B cell (primary cell): Measurements from ENCODE around the gene KCNQ5. TPM values are rescaled to one million over a fixed set of nuclear protein-coding genes. Genes with fewer than 3 reads are reported as not detected.

Experiments used
- ATAC-seq: fragments of 200-7000 bp; cut with Tn5 transposase; one replicate; pipeline ENCODE4 v1.10.0; 2021; ENCODE audit warnings: low read depth, mild to moderate bottlenecking, moderate number of reproducible peaks, moderate library complexity
- CTCF ChIA-PET: fragments of 350-600 bp; sonication (Branson Sonifier 250); formaldehyde crosslinking; loops from one replicate; lab custom pipeline; 2021; ENCODE audit warnings: antibody characterized with exemption, inconsistent platforms; lab: Charles Lee
- POLR2A ChIA-PET: fragments of 350-600 bp; sonication (Branson Sonifier 250); formaldehyde crosslinking; loops from one replicate; lab custom pipeline; 2021; ENCODE audit warnings: antibody characterized with exemption; lab: Charles Lee
- DNase-seq: peaks from one replicate; pipeline ENCODE4 v3.0.0; 2013
- H2AFZ ChIP-seq: 2 replicates; pipeline ENCODE4 v1.6.1; 2012; ENCODE audit warnings: mild to moderate bottlenecking, low read depth, low read length; ENCODE audit not compliant: insufficient read depth, poor library complexity, severe bottlenecking
- H3K27ac ChIP-seq, 2 donors: 1 replicate in 1 of 2; 2 replicates in 1 of 2; pipeline ENCODE4 v1.5.1; 2012 to 2013; ENCODE audit warnings: low read length in 2 of 2, mild to moderate bottlenecking in 2 of 2, moderate library complexity in 1 of 2
- H3K27me3 ChIP-seq, 4 experiments: fragments of 200-600 bp in 1 of 4; sonication (generic) in 1 of 4; replicated peaks in 1 of 4; 1 replicate in 2 of 4; 2 replicates in 2 of 4; pipeline versions ENCODE4 v1.6.1 to v1.7.0; 2013 to 2016; ENCODE audit warnings: low read length in 3 of 4, mild to moderate bottlenecking in 2 of 4, mixed read lengths in 1 of 4, moderate library complexity in 1 of 4; ENCODE audit not compliant: insufficient read depth in 4 of 4, control insufficient read depth in 3 of 4; ENCODE audit errors: control extremely low read depth in 1 of 4
- H3K36me3 ChIP-seq, 2 experiments: replicated peaks in 1 of 2; 1 replicate in 1 of 2; 2 replicates in 1 of 2; pipeline versions ENCODE4 v1.6.1 to v1.7.1; 2013; ENCODE audit warnings: low read length in 1 of 2; ENCODE audit not compliant: insufficient read depth in 2 of 2, control insufficient read depth in 1 of 2; ENCODE audit errors: control extremely low read depth in 1 of 2, extremely low read depth in 1 of 2
- H3K4me1 ChIP-seq, 2 donors: fragments of 200-600 bp in 1 of 2; sonication (generic) in 1 of 2; 1 replicate in 1 of 2; 2 replicates in 1 of 2; pipeline versions ENCODE4 v1.5.1 to v1.6.1; 2013 to 2017; ENCODE audit warnings: low read length in 2 of 2; ENCODE audit not compliant: control insufficient read depth in 2 of 2, insufficient read depth in 2 of 2
- H3K4me2 ChIP-seq: replicated peaks from 2 replicates; pipeline ENCODE3; 2012; ENCODE audit warnings: mild to moderate bottlenecking, low read depth, low read length; ENCODE audit not compliant: poor library complexity, severe bottlenecking
- H3K4me3 ChIP-seq, 5 experiments: fragments of 200-600 bp in 1 of 5; sonication (generic) in 1 of 5; 1 replicate in 3 of 5; 2 replicates in 2 of 5; pipeline versions ENCODE4 v1.5.1 to v1.7.0; 2011 to 2016; ENCODE audit warnings: low read length in 4 of 5, mild to moderate bottlenecking in 4 of 5, low read depth in 2 of 5, control low read depth in 1 of 5, moderate library complexity in 1 of 5; ENCODE audit not compliant: insufficient read depth in 1 of 5; ENCODE audit errors: control extremely low read depth in 1 of 5, extremely low read depth in 1 of 5
- H3K79me2 ChIP-seq: fragments of 200-600 bp; sonication (generic); one replicate; pipeline ENCODE4 v1.6.0; 2016; ENCODE audit warnings: low read length; ENCODE audit not compliant: control insufficient read depth, insufficient read depth
- H3K9ac ChIP-seq: fragments of 200-600 bp; sonication (generic); 2 replicates; pipeline ENCODE4 v1.6.1; 2017; ENCODE audit warnings: mild to moderate bottlenecking, low read length, moderate library complexity
- H3K9me3 ChIP-seq, 3 donors: one replicate each; pipeline versions ENCODE4 v1.6.1 to v1.7.1; 2013; ENCODE audit warnings: low read length in 2 of 3; ENCODE audit not compliant: control insufficient read depth in 2 of 3, insufficient read depth in 1 of 3; ENCODE audit errors: control extremely low read depth in 1 of 3
- H4K20me1 ChIP-seq: 2 replicates; pipeline ENCODE4 v1.6.0; 2012; ENCODE audit warnings: mild to moderate bottlenecking, low read length; ENCODE audit not compliant: insufficient read depth, control insufficient read depth, poor library complexity, severe bottlenecking
- H3K27ac Mint-ChIP-seq: one replicate; pipeline ENCODE4 v1.8.0; 2021; ENCODE audit warnings: mixed read lengths
- H3K27me3 Mint-ChIP-seq: one replicate; pipeline ENCODE4 v1.8.0; 2021; ENCODE audit warnings: mixed read lengths
- H3K4me1 Mint-ChIP-seq: one replicate; pipeline ENCODE4 v1.8.0; 2021; ENCODE audit warnings: mixed read lengths
- H3K4me3 Mint-ChIP-seq: one replicate; pipeline ENCODE4 v1.8.0; 2021; ENCODE audit warnings: mixed read lengths
- H3K9me3 Mint-ChIP-seq: one replicate; pipeline ENCODE4 v1.8.0; 2022; ENCODE audit warnings: mixed read lengths; ENCODE audit not compliant: insufficient read depth
- CTCF ChIP-seq: fragments of 200-600 bp; IDR thresholded peaks from one replicate; pipeline ENCODE4 v1.8.0; 2022; ENCODE audit warnings: antibody characterized with exemption, mild to moderate bottlenecking
- EZH2 ChIP-seq: IDR thresholded peaks from 2 replicates; pipeline ENCODE4 v1.6.1; 2012; ENCODE audit warnings: borderline replicate concordance, low read depth, mild to moderate bottlenecking, moderate library complexity, low read length; ENCODE audit not compliant: insufficient read depth, poor library complexity, severe bottlenecking
- WGBS: methylation state at CpG from one replicate; pipeline ENCODE4 v1.1.5; 2013; ENCODE audit warnings: missing lambda C conversion rate; ENCODE audit not compliant: insufficient coverage; 5-methylcytosine and 5-hydroxymethylcytosine counted together
- intact Hi-C: fragments of 100-400 bp; cut with micrococcal nuclease; formaldehyde crosslinking; loops from one replicate; pipeline ENCODE4 v1.10.0; 2022
- polyA plus RNA-seq: library from polyadenylated mRNA; depleted of rRNA; stranded (reverse); fragments of >200 nt; gene quantifications from 2 replicates; pipeline ENCODE4 v1.2.3, GENCODE V29; 2012
- total RNA-seq, 2 donors: library from RNA; stranded (reverse); fragments of 120-200 nt in 1 of 2; gene quantifications; 1 replicate in 1 of 2; 2 replicates in 1 of 2; pipeline versions ENCODE4 v1.2.3 to v1.2.4, GENCODE V29; 2013 to 2022

The KCNQ5 gene
- total and polyA plus RNA-seq, 2 donors (not counting 1 experiment from before 2014, with no cell fraction given): 2.3 to 9.4 TPM

- H3K4me1 Mint-ChIP-seq: no peaks in the 10 kb centered on the region
- Histone ChIP-seq H3K4me1 (no peaks in the 10 kb centered on the region), H3K36me3 (no peaks in the 10 kb centered on the region), H3K27me3 (no peaks in the 10 kb centered on the region), H3K79me2 (peaks cover 9% of the 10 kb centered on the region), H4K20me1 (no peaks in the 10 kb centered on the region), H2AFZ (no peak overlapping the region), H3K4me3 (no peak overlapping the region), H3K9me3 (no peaks in the 10 kb centered on the region), H3K9ac (no peak overlapping the region), H3K27ac (no peak overlapping the region), H3K4me2 (no peak overlapping the region)
- no peak overlapping the region for H3K4me3 Mint-ChIP-seq
- no peak overlapping the region for H3K27ac Mint-ChIP-seq
- CTCF ChIA-PET: no interaction called here
- no peaks in the 10 kb centered on the region for H3K9me3 Mint-ChIP-seq
- no peaks in the 10 kb centered on the region for H3K27me3 Mint-ChIP-seq
- DNase-seq (no peak), ATAC-seq (no peak)
- POLR2A ChIA-PET: no interaction called here
- intact Hi-C loops: no loop called here
- 100% methylated on average over 1 of the region's 3 CpGs for WGBS
- TF ChIP-seq CTCF (no peak), EZH2 (no peak)
Observed at GRCh38 chr6:72784581-72784980, 162.7 kb downstream of the KCNQ5 start.

- intact Hi-C loops: no loop called here
- no peaks in the 10 kb centered on the region for H3K27me3 ChIP-seq
- H2AFZ ChIP-seq: no peak overlapping the region
- peaks cover 0 to 2% of the 10 kb centered on the region in 2 experiments for H3K36me3 ChIP-seq
- ATAC-seq (no peak), DNase-seq (no peak)
- H3K4me3 Mint-ChIP-seq: no peak overlapping the region
- H3K27ac Mint-ChIP-seq: no peak overlapping the region
- 93% methylated on average over 1 of the region's 2 CpGs for WGBS
- no peaks in the 10 kb centered on the region for H3K4me1 ChIP-seq
- TF ChIP-seq CTCF: no peak
- no peak for TF ChIP-seq EZH2
- H3K4me3 ChIP-seq: no peak overlapping the region
- peaks cover 2% of the 10 kb centered on the region for H3K4me1 Mint-ChIP-seq
- no peaks in the 10 kb centered on the region for H4K20me1 ChIP-seq
- no peak overlapping the region for H3K27ac ChIP-seq
- H3K4me2 ChIP-seq: no peak overlapping the region
- peaks cover 4% of the 10 kb centered on the region for H3K79me2 ChIP-seq
- H3K9ac ChIP-seq: no peak overlapping the region
- H3K9me3 Mint-ChIP-seq: no peaks in the 10 kb centered on the region
- ChIA-PET CTCF (no interaction called here), POLR2A (no interaction called here)
- no peaks in the 10 kb centered on the region for H3K9me3 ChIP-seq
- H3K27me3 Mint-ChIP-seq: no peaks in the 10 kb centered on the region
Observed at GRCh38 chr6:72787391-72788031, 165.6 kb downstream of the KCNQ5 start.
